Fibroblast of skin of right quadriceps (primary cell): ENCODE results near the gene PGPEP1.
"Not testable (repeated sequence)": the region's sequence is repeated elsewhere in the genome, so short reads cannot be mapped to it uniquely, and the experiment has no call there.

Experiments used
- DNase-seq: peaks from one replicate; pipeline ENCODE4 v3.0.0-alpha.2; 2013

The PGPEP1 gene

DNA sequence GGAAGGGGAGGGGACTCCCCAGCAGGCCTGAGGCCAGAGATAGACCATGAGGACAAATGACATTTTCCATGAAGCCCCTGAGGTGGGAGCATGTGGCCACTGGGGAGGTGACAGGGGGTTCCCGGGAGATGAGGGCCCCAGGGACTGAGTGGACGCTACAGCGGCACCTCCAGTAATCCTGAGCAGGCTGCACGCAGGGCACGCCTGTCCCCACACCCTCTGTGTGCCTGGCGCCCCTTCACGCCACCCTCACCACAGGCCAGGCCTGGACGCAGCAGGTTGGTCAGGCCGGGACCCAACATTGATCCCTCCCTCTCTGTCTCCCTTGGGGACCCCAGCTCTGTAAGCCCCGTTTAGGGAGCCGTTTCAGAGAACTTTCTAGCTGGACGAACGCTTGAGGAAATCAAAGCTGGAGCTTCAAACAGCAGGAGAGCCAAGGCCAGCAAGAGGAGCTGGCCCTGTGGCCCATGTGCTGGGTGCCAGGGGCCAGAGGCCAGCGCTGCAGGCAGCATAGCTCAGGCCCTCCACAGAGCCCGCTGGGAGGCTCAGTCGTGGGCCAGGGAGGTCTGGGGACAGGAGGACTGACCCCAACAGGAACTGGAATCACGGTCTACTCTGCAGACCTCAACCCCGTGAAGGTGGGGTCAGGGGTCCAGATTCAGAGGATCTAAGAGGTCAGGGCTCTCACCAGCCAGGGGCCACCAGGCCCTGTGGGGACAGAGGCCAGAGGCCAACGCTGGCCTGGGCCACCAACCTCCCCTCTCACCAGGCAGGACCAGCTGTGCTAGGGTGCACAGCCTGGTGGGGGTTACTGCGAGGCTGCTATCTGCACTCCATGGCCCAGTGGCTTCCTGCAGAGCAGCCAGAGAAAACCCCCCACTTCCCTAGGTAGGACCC, 32.1 kb upstream of the PGPEP1 start:
- no peak for DNase-seq

DNA sequence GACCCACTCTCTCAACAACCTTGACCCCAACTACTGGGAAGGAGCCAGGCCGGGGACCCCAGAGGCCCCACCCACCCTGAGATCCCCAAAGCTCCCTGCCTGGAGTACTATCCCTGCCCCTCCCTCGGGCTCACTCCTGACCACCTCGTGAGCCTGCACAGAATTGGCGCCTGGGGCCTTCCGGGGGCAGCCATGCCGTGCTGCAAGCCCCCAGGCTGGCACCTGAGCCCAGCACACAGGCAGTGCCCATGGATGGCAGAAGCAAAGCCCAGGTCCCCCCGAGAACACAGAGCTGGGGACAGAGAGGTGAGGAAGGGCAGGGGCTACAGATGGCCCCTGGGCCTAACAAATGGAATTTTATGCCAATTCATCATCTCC, 31.5 kb upstream of the PGPEP1 start:
- no peak for DNase-seq

DNA sequence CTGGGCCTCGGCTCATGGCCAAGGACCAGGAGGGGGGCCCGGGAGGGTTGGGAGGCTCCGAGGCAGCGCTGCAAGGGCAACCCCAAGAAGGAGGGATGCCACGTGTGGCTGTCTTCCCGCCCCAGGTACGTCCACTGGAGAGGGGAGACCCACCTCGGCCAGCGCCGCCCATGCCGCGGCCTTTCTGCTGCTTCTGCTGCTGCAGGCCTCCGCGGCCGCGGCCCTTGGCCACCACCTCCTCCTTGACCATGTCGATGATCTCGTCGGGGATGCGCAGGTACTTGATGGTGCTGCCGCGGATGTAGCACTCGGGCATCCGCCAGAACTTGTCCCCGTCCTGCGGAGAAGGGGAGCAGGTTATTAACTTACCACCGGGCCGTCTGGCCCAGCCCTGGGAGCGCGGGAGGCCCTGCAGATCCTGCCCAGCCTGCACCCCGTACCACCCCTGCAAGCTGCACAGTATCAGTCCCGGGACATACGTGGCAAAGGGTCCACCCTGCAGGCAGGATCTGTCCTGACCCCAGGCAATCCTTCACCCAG, 30.8 kb upstream of the PGPEP1 start:
- no peak for DNase-seq

DNA sequence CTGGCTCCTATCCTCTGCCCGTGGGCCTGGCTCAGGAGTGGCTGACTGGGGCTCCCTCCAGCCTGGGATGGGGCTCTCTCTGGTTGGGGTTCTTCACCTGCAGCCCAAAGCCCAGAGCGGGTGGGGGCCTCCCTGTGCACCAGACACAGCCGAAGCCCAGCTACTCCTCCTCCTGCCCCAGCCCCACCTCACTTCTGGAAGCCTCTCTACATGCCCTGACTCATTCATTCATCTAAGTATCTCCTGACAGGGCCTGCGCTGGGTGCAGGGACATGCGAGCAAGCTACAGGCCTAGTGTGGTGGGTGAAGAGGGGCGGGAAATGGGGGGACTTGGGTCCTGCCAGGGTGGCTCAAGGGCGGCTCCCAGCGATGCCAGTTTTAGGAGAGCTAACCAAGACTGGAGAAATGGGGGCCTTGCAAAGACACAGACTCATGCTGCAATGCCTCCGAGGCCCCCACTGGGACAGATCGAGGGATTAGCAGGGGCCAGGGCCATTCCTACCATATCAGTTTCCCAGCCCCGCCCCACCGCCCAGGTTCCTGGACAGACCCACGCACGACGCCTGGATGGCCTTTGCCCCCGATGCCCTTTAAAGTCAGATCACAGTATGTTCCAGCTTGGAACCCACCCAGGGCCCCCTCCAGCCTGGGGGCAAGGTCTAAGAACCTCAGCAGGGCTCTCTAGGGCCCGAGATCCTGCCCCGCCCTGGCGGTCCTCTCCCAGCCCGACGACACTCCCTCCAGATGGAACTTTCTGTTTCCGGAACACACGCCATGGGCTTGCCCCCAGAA, 30.1 kb upstream of the PGPEP1 start:
- no peak for DNase-seq

DNA sequence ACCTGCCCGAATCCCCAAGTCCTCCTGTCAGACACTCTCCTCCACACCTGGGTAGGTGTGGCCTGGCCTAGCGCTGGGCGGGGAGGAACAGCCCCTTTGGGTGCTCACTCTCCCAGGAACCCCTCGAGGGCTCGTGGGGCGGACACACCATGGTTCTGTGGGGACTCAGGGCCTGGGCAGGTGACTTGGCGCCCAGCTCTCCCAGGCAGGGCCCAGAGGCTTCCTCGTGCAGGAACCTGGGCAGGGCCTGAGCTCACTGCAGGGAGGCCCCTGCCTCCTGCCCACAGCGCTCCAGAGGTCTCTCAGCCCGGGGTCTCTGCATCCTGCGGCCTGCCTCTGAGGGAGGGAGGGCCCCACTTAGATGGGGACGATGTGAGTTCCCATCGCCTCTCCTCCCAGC, 29.4 kb upstream of the PGPEP1 start:
- no peak for DNase-seq

DNA sequence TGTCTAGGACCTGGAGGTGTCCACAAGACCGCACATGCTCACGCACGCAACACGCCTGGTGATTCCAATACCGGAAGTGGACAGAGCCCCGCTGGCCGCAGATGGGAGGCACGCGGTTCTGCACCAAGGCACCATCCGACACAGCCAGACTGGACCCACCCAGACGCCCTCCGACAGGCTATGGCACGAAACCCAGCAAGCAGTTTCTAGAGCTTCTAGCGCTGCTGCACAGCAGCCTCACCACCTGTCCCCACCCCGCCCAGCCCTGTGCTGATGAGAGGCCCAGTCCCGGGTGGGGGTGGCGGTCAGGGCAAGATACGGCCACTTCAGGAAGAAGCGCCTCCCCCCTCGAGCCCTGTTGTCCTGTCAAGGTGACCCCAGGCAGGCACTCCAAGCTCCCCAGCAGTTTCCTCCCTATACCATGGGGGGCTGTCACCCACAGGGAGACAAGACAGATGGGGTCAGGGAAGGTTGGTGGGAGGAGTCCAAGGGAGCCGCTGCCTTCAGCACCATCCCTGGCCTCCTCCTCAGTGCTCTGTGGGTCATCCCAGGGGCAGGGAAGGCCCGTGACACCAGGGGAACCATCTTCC, 28.8 kb upstream of the PGPEP1 start:
- no peak for DNase-seq

DNA sequence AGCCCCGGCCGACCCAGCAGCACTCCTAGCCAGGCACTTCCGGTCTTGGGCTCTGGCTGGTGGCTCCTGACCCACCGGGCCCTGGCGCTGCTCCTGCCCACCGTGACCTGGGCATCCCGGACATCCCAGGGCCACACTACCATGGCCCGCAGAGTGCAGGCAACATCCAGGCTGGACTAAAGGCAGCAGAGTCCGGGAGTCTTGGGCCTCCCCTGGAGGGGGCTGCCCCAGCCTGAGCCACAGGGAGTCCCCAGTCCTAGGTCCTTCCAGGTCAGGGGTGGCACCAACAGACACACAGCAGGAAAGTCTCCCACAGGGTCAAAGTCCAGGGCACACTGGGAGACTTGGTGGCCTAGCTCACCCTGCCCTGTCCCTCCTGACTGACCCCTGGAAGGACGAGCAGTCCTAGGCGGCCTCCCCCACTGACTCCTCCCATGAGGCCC, 28.3 kb upstream of the PGPEP1 start:
- no peak for DNase-seq

DNA sequence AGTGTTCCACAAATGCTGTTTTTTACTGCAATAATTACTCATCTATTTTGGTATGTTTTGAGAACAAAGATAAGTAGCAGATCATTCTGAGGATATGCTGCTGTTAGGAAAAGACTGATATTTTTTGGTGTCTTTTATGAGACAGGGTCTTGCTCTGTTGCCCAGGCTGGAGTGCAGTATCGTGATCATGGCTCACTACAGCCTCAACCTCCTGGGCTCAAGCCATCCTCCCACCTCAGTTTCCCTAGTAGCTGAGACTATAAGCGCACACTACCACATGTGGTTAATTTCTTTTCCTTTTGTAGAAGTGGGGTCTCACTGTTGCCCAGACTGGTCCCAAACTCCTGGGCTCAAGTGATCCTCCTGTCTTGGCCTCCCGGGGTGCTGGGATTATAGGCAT, 27.0 kb upstream of the PGPEP1 start:
- no peak for DNase-seq

DNA sequence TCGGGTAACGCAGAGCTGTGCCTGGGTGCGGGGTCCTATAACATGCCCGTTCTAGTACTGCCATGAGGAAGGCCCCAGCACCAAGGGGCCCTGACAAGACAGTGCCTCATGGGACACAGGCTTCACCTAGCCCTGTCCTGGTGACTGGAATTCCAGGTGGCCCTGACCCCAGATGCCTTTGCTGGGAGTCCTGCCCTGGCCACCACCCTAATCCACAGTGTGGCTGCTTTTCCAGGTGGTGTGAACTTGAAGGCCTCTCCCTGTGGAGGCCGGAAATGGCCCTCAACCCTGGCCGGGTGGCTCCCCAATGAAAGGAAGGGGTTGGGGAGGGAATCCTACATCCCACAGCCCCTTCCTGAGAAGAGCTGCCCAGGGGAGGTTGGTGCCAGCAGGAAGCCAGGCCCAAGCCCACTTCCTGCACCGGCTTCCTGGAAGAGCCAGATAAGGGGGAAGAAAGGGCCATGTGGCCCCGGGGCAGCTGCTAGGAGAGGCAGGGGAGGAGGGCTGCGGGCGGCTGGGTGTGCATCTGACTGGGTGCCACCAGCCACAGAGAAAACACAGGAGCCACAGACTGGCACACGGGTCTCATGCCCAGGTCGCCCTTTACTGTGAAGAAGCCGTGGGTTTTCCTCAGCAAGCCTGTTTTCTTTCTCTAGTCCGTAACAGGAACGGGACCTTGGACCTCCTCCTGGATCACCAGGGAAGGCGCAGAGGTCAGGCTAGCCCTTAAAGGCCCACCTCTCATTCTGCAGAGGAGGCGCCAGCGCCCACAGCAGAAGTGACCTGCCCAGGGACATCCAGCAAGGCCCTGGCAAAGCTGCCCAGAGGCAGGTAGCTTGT, 22.2 kb upstream of the PGPEP1 start:
- no peak for DNase-seq

DNA sequence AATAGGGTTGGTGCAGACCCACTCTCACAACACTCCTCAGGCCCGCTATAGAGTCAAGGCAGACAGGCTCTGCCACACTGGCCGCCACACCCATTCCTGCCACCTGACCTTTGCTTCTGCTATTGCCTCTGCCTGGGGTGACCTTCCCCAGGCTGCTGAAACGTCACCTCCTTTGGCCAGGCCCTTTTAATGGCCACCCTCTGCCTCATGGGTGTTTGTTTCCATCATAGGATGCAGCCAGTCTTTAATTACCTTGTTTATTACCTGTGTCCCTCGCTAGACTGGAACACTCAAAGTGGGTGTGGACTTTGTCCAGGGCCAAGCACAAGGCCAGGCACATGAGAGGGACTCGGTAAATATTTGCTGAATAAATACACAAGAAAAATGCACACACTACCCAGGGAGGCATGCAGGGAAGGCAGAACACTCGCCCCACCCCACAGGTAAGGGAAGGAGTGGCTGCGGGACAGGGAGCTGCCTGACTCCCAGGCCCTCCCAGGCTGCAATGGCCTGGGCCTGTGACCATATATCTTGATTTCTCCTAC, 20.7 kb upstream of the PGPEP1 start:
- DNase-seq, result no peak

DNA sequence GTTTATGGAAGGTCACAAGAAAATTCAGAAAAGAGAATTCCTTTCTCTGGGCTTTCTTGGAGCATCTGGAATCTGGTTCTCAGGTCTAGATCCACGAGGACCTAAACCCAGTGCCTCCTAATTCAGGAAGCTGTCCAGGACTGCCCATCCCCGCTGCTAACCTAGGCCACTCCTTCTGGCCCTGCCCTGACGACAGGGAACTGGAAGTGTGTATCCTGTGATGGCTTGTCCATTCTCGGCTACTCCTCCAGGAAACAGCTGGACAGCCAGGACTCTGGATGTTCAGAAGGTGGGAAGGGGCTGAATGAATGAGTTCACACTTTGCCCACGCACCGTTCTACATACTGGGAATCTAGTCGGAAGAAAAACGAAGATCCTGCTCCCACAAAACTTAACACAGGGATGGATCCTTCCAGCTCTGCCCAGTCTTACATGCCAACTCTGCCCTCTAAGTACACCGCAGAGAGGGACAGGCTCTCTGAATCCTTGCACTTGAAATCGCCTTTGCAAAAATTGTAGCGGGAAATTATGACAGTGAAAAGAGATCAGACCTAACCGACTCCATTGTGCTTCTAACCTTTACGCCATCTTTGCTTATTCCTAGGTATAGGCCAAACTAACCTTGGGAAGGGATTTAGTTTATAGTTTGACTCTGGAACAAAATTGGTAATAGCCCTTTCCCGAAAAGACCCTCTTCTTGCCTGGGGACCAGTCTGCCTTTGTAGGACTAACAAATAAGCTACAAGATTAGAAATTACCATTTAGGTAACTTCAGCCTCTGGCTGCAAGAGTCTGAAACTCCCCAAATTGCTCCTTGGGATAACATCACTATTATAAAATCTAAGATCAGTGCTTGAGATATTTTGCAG, 19.3 kb upstream of the PGPEP1 start:
- DNase-seq, result no peak

DNA sequence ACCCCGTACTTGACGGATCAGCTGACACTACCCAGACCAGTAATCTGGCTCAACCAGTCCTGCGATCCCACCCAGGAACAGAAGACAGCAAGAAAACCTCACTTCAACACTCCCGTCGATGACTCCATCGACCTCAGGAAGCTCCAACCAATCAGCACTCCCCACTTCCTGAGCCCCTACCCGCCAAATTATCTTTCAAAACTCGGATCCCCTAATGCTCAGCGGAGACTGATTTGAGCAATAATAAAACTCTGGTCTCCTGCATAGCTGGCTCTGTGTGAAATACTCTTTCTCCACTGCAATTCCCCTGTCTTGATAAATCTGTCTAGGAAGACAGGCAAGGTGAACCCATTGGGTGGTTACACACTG, 18.7 kb upstream of the PGPEP1 start:
- DNase-seq, result peak; percentile 47

DNA sequence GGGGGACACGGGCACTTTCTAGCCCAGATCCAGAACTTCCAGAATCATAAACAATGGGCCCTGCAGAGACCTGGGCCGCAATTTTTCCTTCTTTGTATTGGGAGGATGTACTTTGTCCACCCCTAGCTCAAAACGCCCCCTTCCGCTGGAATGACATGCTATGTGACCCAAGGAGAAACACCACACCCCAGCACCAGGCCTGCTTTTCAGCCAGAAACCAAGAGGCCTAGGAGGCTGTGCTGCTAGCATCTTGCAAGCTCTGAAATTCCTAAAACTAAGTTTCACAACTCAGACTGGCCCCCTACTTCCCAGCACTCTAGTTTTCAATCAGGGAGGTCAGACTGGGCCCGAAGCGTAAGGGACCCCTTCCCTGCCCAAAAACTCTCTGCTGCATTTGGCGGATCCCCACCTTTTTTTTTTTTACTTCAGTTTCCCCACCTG, 18.1 kb upstream of the PGPEP1 start:
- peak; percentile 71 for DNase-seq

DNA sequence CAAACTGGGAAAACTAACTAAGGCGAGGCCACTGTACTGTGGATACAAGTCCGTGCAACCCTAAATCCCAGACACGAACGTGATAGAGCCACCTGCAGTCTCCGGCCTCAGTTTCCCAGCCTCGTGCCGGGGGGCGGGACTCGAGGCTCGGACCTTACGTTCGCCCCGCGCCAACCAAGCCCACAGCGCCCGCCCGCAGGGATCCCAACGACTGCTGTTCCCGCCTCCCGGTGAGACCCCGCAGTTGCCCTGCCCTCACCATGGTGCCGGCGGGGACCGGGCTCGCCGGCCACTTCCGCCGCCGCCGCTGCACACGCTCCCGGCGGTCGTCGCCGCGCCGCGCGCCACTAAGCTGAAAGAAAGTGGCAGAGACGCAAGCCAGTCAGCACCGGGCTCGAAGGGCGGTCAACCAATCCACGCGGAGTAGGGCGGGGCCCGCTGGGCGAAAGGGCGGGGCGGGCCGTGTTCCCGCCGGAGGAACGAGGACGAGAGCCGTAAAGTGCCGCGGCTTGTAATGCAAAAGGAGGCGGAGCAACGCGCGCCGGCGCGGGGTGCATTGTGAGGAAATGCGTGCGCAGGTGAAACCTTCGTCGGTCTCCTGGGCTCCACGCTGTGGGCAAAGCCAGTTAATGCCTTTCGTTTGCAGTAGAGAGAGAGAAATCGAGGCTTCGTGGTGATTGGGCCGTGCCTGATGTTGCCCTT, 17.5 kb upstream of the PGPEP1 start, which contains the start of gene LSM4:
Gene LSM4, minus strand, starts transcription at position 318 of the 702 bp plus-strand sequence. Its CDS starts 56 bp downstream, at position 262.
- DNase-seq, result peak; percentile 97

DNA sequence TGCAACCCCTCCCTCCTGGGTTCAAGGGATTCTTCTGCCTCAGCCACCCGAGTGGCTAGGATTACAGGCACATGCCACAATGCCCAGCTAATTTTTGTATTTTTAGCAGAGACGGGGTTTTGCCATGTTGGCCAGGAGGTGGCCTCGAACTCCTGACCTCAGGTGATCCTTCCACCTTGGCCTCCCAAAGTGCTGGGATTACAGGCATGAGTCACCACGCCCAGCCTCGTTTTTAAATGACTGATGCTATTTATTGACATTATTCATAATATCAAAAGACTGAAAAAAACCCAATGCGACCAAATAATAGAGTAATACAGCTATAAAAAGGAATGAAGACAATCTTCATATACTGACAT, 16.0 kb upstream of the PGPEP1 start:
- not testable (repeated sequence) for DNase-seq

DNA sequence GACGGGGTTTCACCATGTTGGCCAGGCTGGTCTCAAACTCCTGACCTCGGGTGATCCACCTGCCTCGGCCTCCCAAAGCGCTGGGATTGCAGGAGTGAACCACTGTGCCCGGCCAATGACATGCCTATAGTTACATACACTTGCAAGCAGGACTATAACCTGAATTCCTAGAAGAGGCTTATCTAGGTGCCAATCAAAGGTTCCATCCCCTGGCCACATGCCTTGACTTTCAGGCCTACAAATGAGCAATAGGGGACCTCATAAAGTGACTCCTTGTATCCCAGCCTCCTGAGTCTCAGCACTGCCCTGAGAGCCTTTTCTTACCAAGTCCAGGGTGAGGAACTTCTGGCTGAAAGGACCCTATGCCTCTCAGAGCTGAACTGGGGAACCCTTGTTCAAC, 13.6 kb upstream of the PGPEP1 start:
- no peak for DNase-seq

DNA sequence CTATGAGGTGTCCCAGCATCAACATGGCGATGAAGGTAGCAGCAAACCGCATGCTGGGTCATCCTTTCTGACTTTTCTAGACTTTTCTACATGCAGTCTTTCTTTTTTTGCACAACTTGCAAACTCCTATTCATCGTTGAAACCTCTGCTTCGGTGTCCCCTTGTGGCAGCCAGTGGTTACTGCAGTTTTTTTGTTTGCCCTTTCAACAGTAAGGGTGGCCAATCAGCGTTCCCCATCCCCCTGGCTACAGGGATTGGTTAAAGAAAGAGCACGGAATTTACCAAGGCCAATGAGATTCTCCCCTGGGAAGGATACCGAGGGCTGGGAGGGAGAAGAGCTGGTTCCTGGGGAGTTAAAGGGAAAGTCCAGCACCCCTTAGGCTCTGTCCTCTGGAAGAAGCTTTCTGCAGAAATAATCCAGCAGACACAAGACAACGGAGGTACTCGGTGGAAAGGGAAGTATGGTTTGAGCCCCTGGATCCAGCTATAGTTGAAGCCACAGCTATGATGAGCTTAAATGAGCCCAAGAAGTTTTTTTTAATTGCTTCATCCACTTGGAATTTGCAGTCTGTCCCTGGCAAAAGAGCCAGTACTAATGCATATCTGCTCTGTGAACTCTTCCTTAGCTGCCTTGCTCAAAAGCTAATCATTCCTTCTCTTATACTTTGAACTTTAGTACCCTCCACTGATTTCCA, 11.9 kb upstream of the PGPEP1 start:
- DNase-seq, result peak; percentile 98

DNA sequence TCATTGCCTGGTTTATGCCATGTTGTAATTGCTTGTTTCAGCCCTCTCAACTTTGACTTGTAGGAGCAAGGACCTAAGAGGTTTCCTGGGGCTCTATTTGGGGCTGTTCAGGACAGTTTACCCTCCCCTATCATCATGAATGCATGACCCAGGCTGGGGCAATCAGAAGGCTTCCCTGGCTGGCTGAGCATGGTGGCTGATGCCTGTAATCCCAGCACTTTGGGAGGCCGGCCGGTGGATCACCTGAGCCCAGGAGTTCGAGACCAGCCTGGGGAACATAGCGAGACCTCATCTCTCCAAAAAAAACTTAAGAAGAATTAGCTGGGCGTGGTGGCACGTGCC, 11.4 kb upstream of the PGPEP1 start:
- no peak for DNase-seq

DNA sequence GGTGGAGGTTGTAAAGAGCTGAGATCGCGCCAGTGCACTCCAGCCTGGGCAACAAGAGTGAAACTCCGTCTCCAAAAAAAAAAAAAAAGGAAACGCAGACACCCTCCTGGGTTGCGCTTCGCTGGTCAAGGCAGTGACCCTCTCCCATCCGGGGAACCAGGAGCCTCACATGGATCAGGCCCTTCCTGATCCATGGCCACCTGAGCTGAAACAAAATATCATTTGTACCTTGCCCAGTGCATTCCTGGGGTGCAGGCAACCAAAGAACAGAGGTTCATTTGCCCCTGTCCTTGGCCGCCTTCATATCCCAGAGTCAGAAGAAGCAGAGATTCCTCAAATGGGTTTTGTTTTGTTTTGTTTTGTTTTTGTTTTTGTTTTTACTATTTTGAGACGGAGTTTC, 9.5 kb upstream of the PGPEP1 start:
- no peak for DNase-seq
